ENCODE measurements around the gene CCDC187. TPM values are rescaled to one million over a fixed set of nuclear protein-coding genes. Genes with fewer than 3 reads are reported as not detected.

Gene CCDC187
- total RNA-seq, 2 donors from 2014 or later: 0.30 to 0.48 TPM

- no peak for DNase-seq
- no peak overlapping the region for H3K27ac ChIP-seq
- no peak overlapping the region for H3K9ac ChIP-seq (ENCODE audit: low read depth in 2 of 2, low read length in 2 of 2)
- peaks cover 3% of the 10 kb centered on the region for H3K27me3 ChIP-seq
- no peak overlapping the region for H3K4me3 ChIP-seq
- no peaks in the 10 kb centered on the region for H3K36me3 ChIP-seq
- TF ChIP-seq CTCF (IDR thresholded peaks at IDR 0.05): no peak
- H3K9me3 ChIP-seq: no peaks in the 10 kb centered on the region
- intact Hi-C loops (cut with DNase I): no loop called here
- no peaks in the 10 kb centered on the region for H3K4me1 ChIP-seq
Measured at GRCh38 chr9:136253246-136254130, 50.4 kb downstream of the CCDC187 start.

- H3K4me3 ChIP-seq: no peak overlapping the region
- H3K9me3 ChIP-seq: no peaks in the 10 kb centered on the region
- no peak for DNase-seq
- peaks cover 3% of the 10 kb centered on the region for H3K27me3 ChIP-seq
- intact Hi-C loops (cut with DNase I): no loop called here
- no peak for TF ChIP-seq CTCF (IDR thresholded peaks at IDR 0.05)
- no peaks in the 10 kb centered on the region for H3K4me1 ChIP-seq
- no peak overlapping the region for H3K9ac ChIP-seq (ENCODE audit: low read depth in 2 of 2, low read length in 2 of 2)
- H3K27ac ChIP-seq: no peak overlapping the region
- no peaks in the 10 kb centered on the region for H3K36me3 ChIP-seq
Measured at GRCh38 chr9:136252846-136253245, 51.0 kb downstream of the CCDC187 start.

- Histone ChIP-seq H3K27ac (no peak overlapping the region), H3K27me3 (peaks cover 3% of the 10 kb centered on the region), H3K9ac (ENCODE audit: low read depth in 2 of 2, low read length in 2 of 2) (no peak overlapping the region), H3K36me3 (no peaks in the 10 kb centered on the region), H3K4me1 (no peaks in the 10 kb centered on the region), H3K9me3 (no peaks in the 10 kb centered on the region), H3K4me3 (no peak overlapping the region)
- DNase-seq: no peak
- TF ChIP-seq CTCF (IDR thresholded peaks at IDR 0.05): no peak
- intact Hi-C loops (cut with DNase I): no loop called here
Measured at GRCh38 chr9:136252281-136252680, 51.6 kb downstream of the CCDC187 start.

GRCh38 chr9:136251264-136252115 is 52.4 kb downstream of the CCDC187 start:
- no peak for TF ChIP-seq CTCF (IDR thresholded peaks at IDR 0.05)
- Histone ChIP-seq H3K9ac (ENCODE audit: low read depth in 2 of 2, low read length in 2 of 2) (no peak overlapping the region), H3K4me3 (no peak overlapping the region), H3K27ac (no peak overlapping the region), H3K36me3 (no peaks in the 10 kb centered on the region), H3K27me3 (peaks cover 3% of the 10 kb centered on the region), H3K4me1 (no peaks in the 10 kb centered on the region), H3K9me3 (no peaks in the 10 kb centered on the region)
- intact Hi-C loops (cut with DNase I): no loop called here
- DNase-seq: no peak

- no peak overlapping the region for H3K9ac ChIP-seq (ENCODE audit: low read depth in 2 of 2, low read length in 2 of 2)
- intact Hi-C loops (cut with DNase I): no loop called here
- no peak for DNase-seq
- H3K36me3 ChIP-seq: no peaks in the 10 kb centered on the region
- H3K4me3 ChIP-seq: no peak overlapping the region
- H3K9me3 ChIP-seq: no peaks in the 10 kb centered on the region
- no peak for TF ChIP-seq CTCF (IDR thresholded peaks at IDR 0.05)
- peaks cover 3% of the 10 kb centered on the region for H3K27me3 ChIP-seq
- H3K4me1 ChIP-seq: no peaks in the 10 kb centered on the region
- H3K27ac ChIP-seq: no peak overlapping the region
Measured at GRCh38 chr9:136250676-136251075, 53.2 kb downstream of the CCDC187 start.

All from colonic mucosa (tissue), 4 donors.